Stimulated activated CD8-positive, alpha-beta memory T cell treated with anti-CD3 and anti-CD28 coated beads, Interleukin-7, amount 100 ng/mL, for 24 hours (primary cell): ENCODE results near the gene ACTG2.

Experiments
- DNase-seq: peaks from one replicate; pipeline ENCODE4 v3.0.0-alpha.2; 2020; ENCODE audit warnings: low read depth

ACTG2 gene

GRCh38 chr2:73969356-73969755, 76.5 kb downstream of the ACTG2 start:
- no peak for DNase-seq
